ENCODE measurements around the gene EIF2S2. TPM values are rescaled to one million over a fixed set of nuclear protein-coding genes. Genes with fewer than 3 reads are reported as not detected.

The EIF2S2 gene
- total RNA-seq, 1 experiment from 2014 or later = 179 TPM

GRCh38 chr20:34060970-34061369, 51.1 kb downstream of the EIF2S2 start:
- DNase-seq = no peak
- H3K27me3 Mint-ChIP-seq (ENCODE audit: unreplicated experiment) = no peaks in the 10 kb centered on the region
- no peaks in the 10 kb centered on the region for H3K9me3 Mint-ChIP-seq (ENCODE audit: low read depth, unreplicated experiment)
- CTCF ChIA-PET = no interaction called here
- H3K4me1 Mint-ChIP-seq (ENCODE audit: low read depth, unreplicated experiment) = peaks cover 33% of the 10 kb centered on the region
- H3K4me3 Mint-ChIP-seq (ENCODE audit: low read depth, unreplicated experiment) = no peak overlapping the region
- BruUV-seq (replicated peaks) = no TSS peak
- peaks cover 5% of the 10 kb centered on the region for H3K36me3 Mint-ChIP-seq (ENCODE audit: insufficient read depth, unreplicated experiment)
- TF ChIP-seq, protein P1, sequence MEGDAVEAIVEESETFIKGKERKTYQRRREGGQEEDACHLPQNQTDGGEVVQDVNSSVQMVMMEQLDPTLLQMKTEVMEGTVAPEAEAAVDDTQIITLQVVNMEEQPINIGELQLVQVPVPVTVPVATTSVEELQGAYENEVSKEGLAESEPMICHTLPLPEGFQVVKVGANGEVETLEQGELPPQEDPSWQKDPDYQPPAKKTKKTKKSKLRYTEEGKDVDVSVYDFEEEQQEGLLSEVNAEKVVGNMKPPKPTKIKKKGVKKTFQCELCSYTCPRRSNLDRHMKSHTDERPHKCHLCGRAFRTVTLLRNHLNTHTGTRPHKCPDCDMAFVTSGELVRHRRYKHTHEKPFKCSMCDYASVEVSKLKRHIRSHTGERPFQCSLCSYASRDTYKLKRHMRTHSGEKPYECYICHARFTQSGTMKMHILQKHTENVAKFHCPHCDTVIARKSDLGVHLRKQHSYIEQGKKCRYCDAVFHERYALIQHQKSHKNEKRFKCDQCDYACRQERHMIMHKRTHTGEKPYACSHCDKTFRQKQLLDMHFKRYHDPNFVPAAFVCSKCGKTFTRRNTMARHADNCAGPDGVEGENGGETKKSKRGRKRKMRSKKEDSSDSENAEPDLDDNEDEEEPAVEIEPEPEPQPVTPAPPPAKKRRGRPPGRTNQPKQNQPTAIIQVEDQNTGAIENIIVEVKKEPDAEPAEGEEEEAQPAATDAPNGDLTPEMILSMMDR (IDR thresholded peaks at IDR 0.05; ENCODE audit: unreplicated experiment) = no peak
- H3K27ac Mint-ChIP-seq (ENCODE audit: unreplicated experiment) = no peak overlapping the region
- intact Hi-C loops (cut with micrococcal nuclease; ENCODE audit: unreplicated experiment) = no loop called here

DNA sequence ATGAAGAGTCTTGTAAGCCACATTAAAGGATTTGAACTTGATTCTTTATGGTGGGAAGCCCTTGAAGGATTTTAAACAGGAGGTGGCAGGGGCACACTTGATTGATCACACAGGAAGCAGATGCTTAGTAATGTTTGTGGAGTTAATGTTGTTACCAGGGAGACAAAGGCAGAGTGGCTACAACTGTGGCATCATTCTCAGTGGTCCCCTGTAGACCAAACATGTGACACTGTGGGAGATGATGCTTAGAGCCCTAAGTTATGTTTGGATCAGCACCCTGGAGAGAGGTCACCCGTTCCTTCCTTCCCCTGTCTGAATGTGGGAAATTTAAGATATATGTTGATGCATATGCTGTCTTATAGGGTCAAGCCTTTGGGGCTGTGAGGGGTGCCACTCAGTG, 53.2 kb downstream of the EIF2S2 start:
- no peak overlapping the region for H3K4me3 Mint-ChIP-seq (ENCODE audit: low read depth, unreplicated experiment)
- no TSS peak for BruUV-seq (replicated peaks)
- no peak overlapping the region for H3K27ac Mint-ChIP-seq (ENCODE audit: unreplicated experiment)
- DNase-seq = no peak
- intact Hi-C loops (cut with micrococcal nuclease; ENCODE audit: unreplicated experiment) = no loop called here
- no peaks in the 10 kb centered on the region for H3K27me3 Mint-ChIP-seq (ENCODE audit: unreplicated experiment)
- TF ChIP-seq, protein P1 (IDR thresholded peaks at IDR 0.05; ENCODE audit: unreplicated experiment) = no peak
- H3K36me3 Mint-ChIP-seq (ENCODE audit: insufficient read depth, unreplicated experiment) = no peaks in the 10 kb centered on the region
- peaks cover 19% of the 10 kb centered on the region for H3K4me1 Mint-ChIP-seq (ENCODE audit: low read depth, unreplicated experiment)
- CTCF ChIA-PET = interaction anchor here (1.3 kb wide), 1 partner anchor 9 kb away, joined by 4 read pairs; no protein-coding TSS in a partner anchor
- H3K9me3 Mint-ChIP-seq (ENCODE audit: low read depth, unreplicated experiment) = no peaks in the 10 kb centered on the region

GRCh38 chr20:34055290-34055689, 56.8 kb downstream of the EIF2S2 start:
- Mint-ChIP-seq H3K27me3 (ENCODE audit: unreplicated experiment) (no peaks in the 10 kb centered on the region), H3K27ac (ENCODE audit: unreplicated experiment) (no peak overlapping the region), H3K4me3 (ENCODE audit: low read depth, unreplicated experiment) (no peak overlapping the region), H3K4me1 (ENCODE audit: low read depth, unreplicated experiment) (peaks cover 19% of the 10 kb centered on the region), H3K36me3 (ENCODE audit: insufficient read depth, unreplicated experiment) (peaks cover 5% of the 10 kb centered on the region), H3K9me3 (ENCODE audit: low read depth, unreplicated experiment) (no peaks in the 10 kb centered on the region)
- TF ChIP-seq, protein P1 (IDR thresholded peaks at IDR 0.05; ENCODE audit: unreplicated experiment) = no peak
- CTCF ChIA-PET = no interaction called here
- no peak for DNase-seq
- intact Hi-C loops (cut with micrococcal nuclease; ENCODE audit: unreplicated experiment) = no loop called here
- no TSS peak for BruUV-seq (replicated peaks)

- Mint-ChIP-seq H3K36me3 (ENCODE audit: insufficient read depth, unreplicated experiment) (peaks cover 5% of the 10 kb centered on the region), H3K9me3 (ENCODE audit: low read depth, unreplicated experiment) (no peaks in the 10 kb centered on the region), H3K4me1 (ENCODE audit: low read depth, unreplicated experiment) (peaks cover 8% of the 10 kb centered on the region), H3K27ac (ENCODE audit: unreplicated experiment) (no peak overlapping the region), H3K27me3 (ENCODE audit: unreplicated experiment) (no peaks in the 10 kb centered on the region), H3K4me3 (ENCODE audit: low read depth, unreplicated experiment) (no peak overlapping the region)
- no TSS peak for BruUV-seq (replicated peaks)
- DNase-seq = no peak
- intact Hi-C loops (cut with micrococcal nuclease; ENCODE audit: unreplicated experiment) = no loop called here
- TF ChIP-seq, protein P1 (IDR thresholded peaks at IDR 0.05; ENCODE audit: unreplicated experiment) = no peak
- CTCF ChIA-PET = no interaction called here
Measured at GRCh38 chr20:34052414-34052813, 59.6 kb downstream of the EIF2S2 start.
